Globus pallidus (tissue), 1 donor: ENCODE results near the gene ARMCX6.
"Not testable (repeated sequence)": the region's sequence is repeated elsewhere in the genome, so short reads cannot be mapped to it uniquely, and the experiment has no call there.

Experiments
- DNase-seq: peaks from one replicate; pipeline ENCODE4 v3.0.0-alpha.2; 2015; ENCODE audit warnings: low spot score

Gene ARMCX6

DNA sequence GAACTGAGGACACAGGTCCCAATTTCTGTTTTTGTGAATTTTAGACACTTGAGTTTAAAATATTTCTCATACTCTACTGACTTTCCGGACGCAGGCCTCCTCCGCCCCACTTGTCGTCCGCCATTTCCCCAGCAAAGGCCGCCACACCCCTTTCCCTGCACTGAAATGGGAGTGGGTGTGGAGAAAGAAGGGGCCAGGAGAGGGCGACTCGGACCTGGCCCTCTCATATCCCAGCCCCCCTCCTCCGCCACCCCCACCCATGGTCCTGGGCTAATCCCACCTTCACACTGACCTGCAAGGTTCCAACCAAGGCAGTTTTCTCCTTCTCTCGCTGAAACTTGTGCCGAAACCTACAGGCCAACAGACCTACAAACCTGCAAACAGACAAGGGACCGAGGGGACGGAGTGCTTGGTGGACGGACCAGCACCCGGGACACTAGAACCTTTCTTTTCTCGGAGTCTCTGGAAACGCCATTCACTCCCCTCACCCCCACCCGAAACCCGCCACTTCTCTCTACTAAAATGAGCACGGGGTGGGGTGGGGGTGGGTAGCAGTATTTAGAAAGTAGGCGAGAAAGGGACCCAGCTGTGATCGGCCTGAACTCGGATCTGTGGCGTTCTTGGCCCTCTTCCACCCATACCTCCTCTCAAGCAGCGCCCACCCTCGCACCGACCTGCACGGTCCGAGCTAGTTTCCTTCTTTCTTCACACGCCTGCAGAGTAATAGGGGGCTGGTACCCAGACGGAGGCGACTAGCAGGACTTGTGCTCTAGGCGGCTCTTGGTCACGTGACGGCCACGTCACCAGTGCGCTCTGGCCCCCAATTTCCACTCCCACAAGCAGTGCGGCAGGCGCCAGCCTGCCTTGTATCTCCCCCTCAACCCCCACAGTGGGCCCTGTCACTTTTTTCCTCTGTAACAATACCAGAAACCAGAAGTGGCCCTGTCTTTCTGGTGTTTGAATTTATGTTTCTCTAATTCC is at the start of gene ARMCX6:
TSS of gene ARMCX6 (minus strand) at position 790 of the 981 bp plus-strand sequence. CDS start 1,380 bp downstream, outside the sequence.
- DNase-seq: peak; percentile 82

DNA sequence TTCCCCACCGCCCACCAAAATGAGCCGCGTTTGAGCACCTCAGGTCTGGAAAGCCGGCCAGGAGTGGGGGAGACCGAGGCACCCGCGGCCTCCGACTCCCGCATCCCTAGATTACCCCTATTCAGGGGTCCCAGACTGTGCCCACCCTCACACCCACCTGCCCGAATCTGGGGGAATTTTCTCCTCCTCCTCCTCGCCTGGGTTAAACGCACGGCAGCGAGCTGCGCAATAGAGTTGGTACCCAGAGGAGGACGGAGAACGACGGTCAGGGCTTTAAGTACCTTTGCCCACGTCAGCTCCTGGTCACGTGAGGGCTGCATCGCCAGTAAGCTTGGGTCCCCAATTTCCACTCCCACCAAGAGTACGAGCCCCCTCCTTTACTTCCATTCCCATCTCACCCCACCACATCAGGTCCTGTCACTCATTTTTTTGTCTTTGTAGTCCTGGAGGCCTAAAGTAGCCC is 41.8 kb upstream of the ARMCX6 start, which contains the start of gene ARMCX2:
TSS of gene ARMCX2 (minus strand) at position 250 of the 463 bp plus-strand sequence. CDS start 2,262 bp downstream, outside the sequence.
- peak; percentile 65 for DNase-seq

DNA sequence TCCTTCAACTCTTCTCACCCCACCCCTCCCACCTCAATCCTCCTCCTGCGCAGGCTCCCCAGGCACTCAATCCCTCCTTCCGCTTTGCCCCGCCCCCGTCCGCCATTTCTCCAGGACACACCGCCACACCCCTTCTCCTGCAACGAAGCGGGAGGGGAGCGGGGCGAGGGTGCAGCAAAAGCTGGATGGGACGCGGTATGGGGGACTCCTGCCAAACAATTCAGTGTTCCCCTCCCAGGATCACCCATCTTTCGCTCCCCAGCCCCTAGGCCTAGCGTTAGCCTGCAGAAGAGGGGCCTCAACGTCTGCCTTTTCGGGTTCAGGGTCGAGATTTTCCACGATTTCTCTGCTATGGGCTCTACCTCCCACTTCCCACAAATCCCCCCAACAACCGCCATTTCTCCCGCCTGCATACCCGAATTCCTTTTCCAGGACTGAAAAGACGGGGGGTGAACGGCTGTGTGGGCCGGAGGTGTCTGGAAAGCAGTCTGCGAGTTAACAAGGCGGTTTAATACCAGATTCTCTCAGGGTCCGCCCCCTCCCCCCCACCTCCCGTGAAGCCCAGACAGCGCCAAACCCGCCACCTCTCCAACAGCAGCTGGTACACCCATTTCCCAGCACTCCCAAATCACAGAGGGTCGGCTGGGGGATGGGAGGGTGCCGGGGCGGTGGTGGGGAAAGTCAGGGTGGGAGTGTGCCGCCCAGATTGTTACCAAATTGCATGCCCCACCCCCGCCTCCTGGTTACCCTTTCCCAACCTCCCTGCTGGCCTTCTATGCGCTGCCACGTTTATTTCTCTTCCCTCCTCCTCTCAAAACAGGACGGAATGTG is 41.1 kb upstream of the ARMCX6 start:
- peak; percentile 60 for DNase-seq

DNA sequence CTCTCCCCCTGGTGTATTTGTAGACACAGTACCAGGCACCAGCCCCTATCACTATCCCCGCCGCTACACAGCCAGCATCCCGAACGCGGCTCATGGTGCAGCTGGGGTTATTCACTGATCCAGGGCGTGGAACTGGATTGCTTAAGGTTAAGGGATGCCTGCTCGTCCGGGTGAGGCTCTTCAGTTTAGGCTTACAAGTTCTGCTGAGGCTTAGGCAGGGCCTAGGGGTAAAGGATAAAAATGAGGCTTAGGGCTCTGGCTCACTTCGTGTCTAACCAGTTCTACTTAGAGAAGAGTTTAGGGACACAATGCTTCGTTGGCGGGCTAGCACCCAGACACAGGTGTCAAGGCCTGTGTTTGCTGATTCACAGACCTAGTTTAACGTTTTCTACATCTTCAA is 39.7 kb upstream of the ARMCX6 start:
- DNase-seq: no peak

DNA sequence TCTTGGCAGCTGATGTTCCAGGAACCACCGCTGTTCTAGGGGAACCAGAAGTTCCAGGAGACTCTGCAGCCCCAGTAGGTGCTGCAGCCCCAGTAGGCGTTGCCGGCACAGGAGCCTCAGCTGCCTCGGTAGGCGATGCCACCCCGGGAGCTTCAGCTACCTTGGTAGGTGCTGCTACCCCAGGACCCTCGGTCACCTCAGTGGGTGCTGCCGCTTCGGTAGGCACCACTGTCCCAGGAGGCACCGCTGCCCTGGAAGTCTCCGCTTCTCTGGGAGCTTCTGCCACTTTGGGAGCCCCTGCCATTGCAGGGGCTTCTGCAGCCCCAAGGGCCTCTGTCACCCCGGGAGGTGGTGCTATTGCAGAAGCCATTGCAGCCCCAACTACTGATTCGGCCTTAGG is 39.0 kb upstream of the ARMCX6 start:
- no peak for DNase-seq

DNA sequence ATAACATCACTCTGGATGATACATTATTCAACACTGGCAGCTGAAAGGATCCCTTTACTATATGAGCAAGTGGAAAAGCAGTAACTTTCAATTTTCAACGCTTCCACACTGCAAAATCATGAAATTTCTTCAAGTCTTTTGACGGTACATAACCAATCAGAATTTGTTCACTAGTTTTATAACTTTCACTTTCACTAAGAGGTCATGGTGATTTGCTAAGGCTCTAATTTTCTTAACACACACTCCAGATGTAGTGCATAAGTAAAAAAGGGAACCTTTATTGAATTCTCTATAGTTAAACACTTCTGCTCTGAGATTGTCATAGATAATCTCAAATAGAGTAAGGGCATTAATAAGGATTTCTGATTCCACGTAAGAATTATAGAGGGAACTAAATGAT is 37.7 kb upstream of the ARMCX6 start:
- no peak for DNase-seq

DNA sequence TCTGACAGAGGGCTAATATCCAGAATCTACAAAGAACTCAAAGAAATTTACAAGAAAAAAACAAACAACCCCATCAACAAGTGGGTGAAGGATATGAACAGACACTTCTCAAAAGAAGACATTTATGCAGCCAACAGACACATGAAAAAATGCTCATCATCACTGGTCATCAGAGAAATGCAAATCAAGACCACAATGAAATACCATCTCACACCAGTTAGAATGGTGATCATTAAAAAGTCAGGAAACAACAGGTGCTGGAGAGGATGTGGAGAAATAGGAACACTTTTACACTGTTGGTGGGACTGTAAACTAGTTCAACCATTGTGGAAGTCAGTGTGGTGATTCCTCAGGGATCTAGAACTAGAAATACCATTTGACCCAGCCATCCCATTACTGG is 29.9 kb upstream of the ARMCX6 start:
- not testable (repeated sequence) for DNase-seq

DNA sequence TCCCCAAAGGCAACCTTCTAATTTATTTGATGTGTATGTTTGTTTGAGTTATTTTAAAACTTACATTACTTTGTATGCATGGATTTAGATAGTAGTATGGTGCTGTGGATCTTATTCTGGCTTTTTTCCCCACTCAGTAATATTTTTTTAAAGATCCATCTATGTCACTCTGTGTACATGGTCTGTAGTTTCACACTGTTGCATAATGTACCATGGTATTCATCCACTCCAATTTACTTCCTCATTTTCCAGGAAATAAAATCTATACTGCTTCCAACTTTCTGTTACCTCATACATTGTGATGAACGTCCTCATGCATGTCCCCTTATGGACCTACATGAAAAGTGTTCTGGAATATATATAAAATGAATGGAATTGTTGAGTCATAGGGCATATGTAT is 24.3 kb upstream of the ARMCX6 start:
- DNase-seq: no peak

DNA sequence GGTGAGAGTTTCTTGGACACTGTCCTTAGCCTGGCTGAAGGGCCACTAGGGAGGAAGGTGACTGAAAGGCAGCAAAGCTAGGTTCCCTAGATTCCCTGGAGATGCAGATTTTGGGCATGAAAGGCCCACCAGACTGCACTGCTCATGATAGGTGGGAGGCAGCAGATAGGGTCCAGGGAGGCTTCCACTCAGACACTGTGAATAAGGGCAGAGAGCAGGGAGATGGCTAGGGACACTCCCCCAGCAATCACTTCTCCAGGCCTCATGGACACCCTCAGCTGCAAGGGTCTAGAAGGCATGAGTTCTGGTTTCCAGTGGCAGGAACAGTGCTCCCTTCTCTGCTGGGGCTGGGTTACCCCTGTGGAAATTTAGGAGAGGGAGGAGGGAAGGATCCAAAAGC is 21.8 kb upstream of the ARMCX6 start:
- no peak for DNase-seq

DNA sequence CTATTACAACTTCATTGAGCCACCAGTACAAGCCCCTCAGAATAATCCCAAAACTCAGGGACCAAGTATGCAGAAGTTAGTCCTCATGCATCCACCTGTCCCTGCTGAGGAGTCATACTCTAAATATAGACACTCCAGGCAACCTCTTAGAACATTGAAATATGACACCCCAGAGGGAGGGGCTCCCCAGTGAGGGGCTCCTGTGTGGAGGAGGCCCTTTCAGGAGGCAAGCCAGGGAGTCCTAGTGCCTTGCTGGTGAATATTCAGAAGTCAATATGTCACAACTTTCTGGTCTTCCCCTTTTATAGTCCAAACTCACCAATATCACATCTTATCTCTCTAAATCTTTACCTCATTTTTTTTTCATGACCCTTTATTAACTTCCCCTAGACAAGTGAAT is 1.6 kb upstream of the ARMCX6 start:
- no peak for DNase-seq

DNA sequence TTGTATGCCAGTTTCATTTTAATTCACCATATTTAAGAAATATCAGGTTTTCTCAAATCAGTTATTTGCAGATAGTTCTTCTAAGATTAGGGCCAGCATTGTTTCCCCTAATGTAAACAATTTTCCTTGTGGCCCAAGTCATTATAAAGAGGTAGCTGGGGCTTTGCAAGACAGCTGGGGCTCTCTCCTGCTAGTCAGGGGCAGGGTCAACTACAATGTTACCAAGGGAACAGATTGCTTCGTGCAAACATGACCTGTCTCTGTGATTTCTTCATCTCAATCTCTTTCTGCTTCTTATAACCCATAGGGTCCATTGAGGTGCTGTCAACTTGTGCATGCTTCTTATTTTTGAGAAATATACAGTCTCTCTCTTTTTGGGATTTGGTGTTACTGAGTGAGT is 12.1 kb downstream of the ARMCX6 start:
- no peak for DNase-seq

DNA sequence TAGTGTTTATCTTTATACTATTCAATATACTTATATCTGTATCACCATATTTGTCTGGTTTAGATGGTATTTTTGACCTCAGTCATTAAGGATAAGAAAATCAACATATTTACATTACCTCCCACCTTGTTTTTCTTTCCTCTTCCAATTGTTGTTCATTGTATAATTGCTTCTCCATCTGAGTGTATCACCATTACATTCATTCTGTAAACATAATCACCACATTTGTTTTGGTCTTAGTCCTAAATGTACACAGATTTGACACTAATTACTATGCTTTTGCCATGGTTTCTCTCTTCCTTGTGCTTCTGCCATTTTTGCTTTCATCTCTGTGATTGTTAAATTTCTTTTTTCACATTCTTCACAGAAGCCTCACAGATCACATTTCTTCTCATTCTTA is 12.7 kb downstream of the ARMCX6 start:
- no peak for DNase-seq

DNA sequence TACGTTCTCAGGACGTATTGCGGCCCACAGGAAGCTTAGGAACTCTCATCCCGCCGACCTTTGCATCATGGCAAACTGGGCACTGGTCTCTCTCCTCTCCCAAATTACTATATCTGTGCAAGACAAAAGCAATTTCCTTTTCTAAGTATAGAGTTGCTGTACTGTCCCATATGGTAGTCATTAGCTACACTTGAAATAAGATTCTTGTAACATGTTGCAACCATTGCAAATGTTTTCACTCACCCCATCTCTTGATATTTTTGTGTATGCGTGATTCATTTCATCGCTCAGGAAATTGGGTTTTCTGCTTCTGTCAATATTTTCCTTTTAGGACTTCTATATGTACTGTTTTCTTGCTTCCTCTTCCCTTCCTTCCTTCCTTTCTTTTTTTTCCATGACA is 15.7 kb downstream of the ARMCX6 start:
- DNase-seq: no peak

DNA sequence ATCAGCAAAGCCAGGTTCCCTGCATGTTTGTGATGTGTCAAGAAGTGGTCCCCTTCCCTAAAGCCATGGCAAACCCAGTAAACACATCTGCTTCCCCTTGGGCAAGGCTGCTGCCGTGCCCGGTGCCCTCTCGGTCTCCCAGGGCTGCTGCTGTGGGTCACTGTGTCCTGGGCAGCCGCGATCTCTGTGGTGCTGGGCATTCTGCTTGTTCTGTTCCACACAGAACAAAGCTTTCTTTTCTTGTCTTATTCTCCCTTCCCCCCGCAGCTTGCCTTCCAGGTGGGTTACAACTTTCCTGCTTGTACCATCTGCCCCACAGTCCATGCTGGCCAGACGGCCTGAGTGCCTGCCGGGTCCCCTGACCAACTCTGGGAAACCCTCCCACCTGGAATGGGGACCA is 18.2 kb downstream of the ARMCX6 start:
- not testable (repeated sequence) for DNase-seq

DNA sequence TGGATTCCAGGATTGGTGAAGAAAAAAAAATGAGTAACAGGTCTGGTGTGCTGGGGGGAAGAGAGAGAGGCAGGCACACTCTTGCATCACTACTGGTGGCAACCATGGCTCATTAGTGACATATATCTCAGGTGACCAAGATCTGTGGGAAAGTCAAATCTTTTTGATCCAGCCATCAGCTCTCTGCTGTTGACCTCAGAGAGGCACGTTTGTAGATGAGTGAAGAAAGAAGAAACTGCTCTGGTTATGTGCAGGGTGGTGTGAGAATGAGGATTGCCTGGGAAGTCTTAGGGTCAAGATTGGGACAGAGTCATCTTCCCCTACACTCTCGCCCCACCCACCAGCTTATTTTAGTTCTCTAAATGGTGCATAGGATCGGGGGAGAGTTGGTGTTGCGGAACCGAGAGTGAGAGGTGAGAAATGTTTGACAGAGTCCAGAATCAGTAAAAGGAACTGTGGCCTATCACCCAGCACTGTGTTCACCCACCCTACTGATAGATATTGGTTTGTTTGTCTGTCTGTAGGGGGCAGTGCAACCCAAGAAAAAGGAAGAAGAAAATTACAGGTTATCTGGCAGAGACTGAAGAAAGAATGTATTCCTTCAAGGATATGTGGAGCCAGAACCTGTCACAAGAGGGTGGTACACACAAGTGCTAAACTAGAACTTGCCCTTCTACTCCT is 21.9 kb downstream of the ARMCX6 start:
- DNase-seq: peak; percentile 58
